Activated CD4-positive, alpha-beta memory T cell treated with anti-CD3 and anti-CD28 coated beads, Interleukin-2, amount 10 ng/mL, durations not matched to agents 7 days and 5 days (primary cell): ENCODE results near the gene CTBP1. TPM values are rescaled to one million over a fixed set of nuclear protein-coding genes. Genes with fewer than 3 reads are reported as not detected.
A peak's percentile ranks its signal among the peaks of the same experiment; 100 is the strongest.

Experiments used
- CTCF ChIA-PET: fragments of 350-600 bp; sonication (Branson Sonifier 250); formaldehyde crosslinking; loops from one replicate; lab custom pipeline; 2021; ENCODE audit warnings: antibody characterized with exemption, inconsistent platforms; lab: Charles Lee
- POLR2A ChIA-PET: fragments of 350-600 bp; sonication (Branson Sonifier 250); formaldehyde crosslinking; loops from one replicate; lab custom pipeline; 2021; ENCODE audit warnings: antibody characterized with exemption; lab: Charles Lee
- DNase-seq: peaks from one replicate; pipeline ENCODE4 v3.0.0-alpha.2; 2020
- H3K27ac Mint-ChIP-seq: one replicate; pipeline ENCODE4 v1.8.0; 2021; ENCODE audit warnings: mild to moderate bottlenecking, mixed read lengths
- H3K27me3 Mint-ChIP-seq: one replicate; pipeline ENCODE4 v1.8.0; 2021; ENCODE audit warnings: mixed read lengths
- H3K36me3 Mint-ChIP-seq: one replicate; pipeline ENCODE4 v1.8.0; 2021; ENCODE audit warnings: low read depth, mixed read lengths
- H3K4me1 Mint-ChIP-seq: one replicate; pipeline ENCODE4 v1.8.0; 2021; ENCODE audit warnings: mixed read lengths
- H3K4me3 Mint-ChIP-seq: one replicate; pipeline ENCODE4 v1.8.0; 2021; ENCODE audit warnings: mild to moderate bottlenecking, mixed read lengths
- H3K9me3 Mint-ChIP-seq: one replicate; pipeline ENCODE4 v1.8.0; 2021; ENCODE audit warnings: mixed read lengths
- total RNA-seq, 2 experiments: library from RNA; stranded (reverse); gene quantifications; one replicate each; pipeline ENCODE4 v1.2.3, GENCODE V29; 2021

Gene CTBP1
- total RNA-seq, 2 experiments from 2014 or later, result 209 to 221 TPM

- no peak overlapping the region for H3K27ac Mint-ChIP-seq
- CTCF ChIA-PET, result no interaction called here
- H3K4me1 Mint-ChIP-seq, result peaks cover 36% of the 10 kb centered on the region
- no peak overlapping the region for H3K4me3 Mint-ChIP-seq
- no peak for DNase-seq
- POLR2A ChIA-PET, result interaction anchor here (0.7 to 1.9 kb wide), 4 partner anchors 11 to 34 kb away, joined by 3 to 7 read pairs (median 3); no protein-coding TSS in a partner anchor
- H3K27me3 Mint-ChIP-seq, result no peaks in the 10 kb centered on the region
- H3K9me3 Mint-ChIP-seq, result no peaks in the 10 kb centered on the region
- H3K36me3 Mint-ChIP-seq, result peaks cover 45% of the 10 kb centered on the region
These were observed 34.5 kb downstream of the CTBP1 start for GRCh38 chr4:1214101-1215095.

GRCh38 chr4:1213336-1213995, 35.5 kb downstream of the CTBP1 start:
- H3K27ac Mint-ChIP-seq, result no peak overlapping the region
- DNase-seq, result no peak
- ChIA-PET CTCF (no interaction called here), POLR2A (interaction anchor here (1.9 kb wide), 1 partner anchor 10 kb away, joined by 7 read pairs; no protein-coding TSS in a partner anchor)
- H3K9me3 Mint-ChIP-seq, result no peaks in the 10 kb centered on the region
- no peak overlapping the region for H3K4me3 Mint-ChIP-seq
- H3K27me3 Mint-ChIP-seq, result no peaks in the 10 kb centered on the region
- peaks cover 30% of the 10 kb centered on the region for H3K4me1 Mint-ChIP-seq
- H3K36me3 Mint-ChIP-seq, result peaks cover 41% of the 10 kb centered on the region

DNA sequence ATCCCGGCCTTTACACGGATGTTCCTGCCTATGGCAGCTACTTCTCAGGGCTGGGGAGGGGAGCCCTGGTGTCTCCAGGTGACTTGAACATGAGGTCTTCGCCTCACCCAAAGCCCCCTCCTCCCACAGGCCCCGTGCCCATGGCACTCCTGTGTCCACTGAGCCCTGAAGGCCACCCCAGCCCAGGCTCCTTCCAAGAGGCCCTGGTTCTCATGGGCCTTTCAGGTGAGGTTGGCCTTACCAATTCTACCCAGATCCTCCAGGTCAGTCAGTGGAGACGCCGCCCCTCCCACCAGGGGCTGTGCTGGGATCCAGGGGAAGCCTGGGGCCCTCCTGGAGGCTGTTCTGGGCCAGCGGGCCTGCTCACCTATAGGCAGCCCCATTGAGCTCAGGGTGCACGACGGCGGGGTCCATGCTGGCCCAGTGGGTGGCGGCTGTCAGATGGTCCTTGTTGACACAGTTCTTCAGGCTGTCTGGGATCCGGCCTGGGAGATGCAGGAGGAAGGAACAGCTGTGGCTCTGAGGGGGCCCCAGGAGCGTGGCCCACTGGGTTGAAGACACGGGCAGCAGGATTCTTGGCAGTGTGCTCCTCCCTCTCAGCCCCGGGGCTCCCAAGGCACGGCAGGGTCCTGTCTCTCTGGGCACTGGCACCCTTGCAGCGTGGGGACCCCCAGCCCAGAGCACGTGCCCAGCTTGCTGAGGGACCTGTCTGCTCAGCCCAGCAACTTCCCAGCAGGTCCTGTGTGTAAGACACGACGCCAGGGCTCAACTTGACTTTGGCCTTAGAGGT, 36.2 kb downstream of the CTBP1 start:
- H3K27ac Mint-ChIP-seq, result no peak overlapping the region

DNA sequence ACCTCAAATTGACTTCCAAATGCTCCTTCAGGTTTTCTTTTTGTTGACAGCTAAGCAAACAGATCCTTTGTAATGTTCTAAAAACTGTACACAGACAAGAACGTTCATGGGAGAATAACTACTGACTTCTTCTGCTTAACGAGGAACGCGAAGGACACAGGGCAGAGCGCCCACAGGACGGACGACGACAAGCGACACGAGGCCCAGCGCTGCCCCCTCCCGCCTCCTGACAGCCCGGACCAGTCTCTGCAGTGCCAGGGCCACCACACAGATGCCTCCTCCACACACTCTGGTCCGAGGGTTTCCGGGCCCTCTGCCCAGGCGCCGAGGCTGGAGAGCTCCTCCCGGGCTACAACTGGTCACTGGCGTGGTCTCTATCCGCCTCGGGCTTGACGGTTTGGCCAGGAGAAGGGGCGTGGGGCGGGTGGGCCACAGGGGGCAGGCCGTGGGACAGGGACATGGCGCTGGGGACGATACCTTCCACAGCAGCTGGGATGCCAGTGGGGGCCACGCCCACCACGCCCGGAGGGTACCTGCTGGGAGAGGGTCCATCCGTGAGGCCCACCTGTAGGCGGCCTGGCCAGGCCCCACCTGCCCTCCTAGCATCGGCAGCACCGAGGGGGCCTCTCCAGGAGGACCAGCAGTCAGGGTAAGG, 36.9 kb downstream of the CTBP1 start:
- no peak overlapping the region for H3K27ac Mint-ChIP-seq
- POLR2A ChIA-PET, result interaction anchor here (1.2 to 1.9 kb wide), 2 partner anchors 9 to 20 kb away, joined by 3 to 7 read pairs; no protein-coding TSS in a partner anchor
- H3K4me3 Mint-ChIP-seq, result no peak overlapping the region
- CTCF ChIA-PET, result no interaction called here
- peaks cover 20% of the 10 kb centered on the region for H3K4me1 Mint-ChIP-seq
- H3K36me3 Mint-ChIP-seq, result peaks cover 28% of the 10 kb centered on the region
- no peaks in the 10 kb centered on the region for H3K9me3 Mint-ChIP-seq
- no peak for DNase-seq
- no peaks in the 10 kb centered on the region for H3K27me3 Mint-ChIP-seq

More for the DNA sequence above, 36.2 kb downstream of the CTBP1 start:
- H3K4me1 Mint-ChIP-seq, result peaks cover 27% of the 10 kb centered on the region
- H3K36me3 Mint-ChIP-seq, result peaks cover 36% of the 10 kb centered on the region
- no peak for DNase-seq
- POLR2A ChIA-PET, result interaction anchor here (1.2 to 1.9 kb wide), 2 partner anchors 10 to 21 kb away, joined by 3 to 7 read pairs; no protein-coding TSS in a partner anchor
- no peak overlapping the region for H3K4me3 Mint-ChIP-seq
- CTCF ChIA-PET, result no interaction called here
- H3K27me3 Mint-ChIP-seq, result no peaks in the 10 kb centered on the region
- no peaks in the 10 kb centered on the region for H3K9me3 Mint-ChIP-seq

DNA sequence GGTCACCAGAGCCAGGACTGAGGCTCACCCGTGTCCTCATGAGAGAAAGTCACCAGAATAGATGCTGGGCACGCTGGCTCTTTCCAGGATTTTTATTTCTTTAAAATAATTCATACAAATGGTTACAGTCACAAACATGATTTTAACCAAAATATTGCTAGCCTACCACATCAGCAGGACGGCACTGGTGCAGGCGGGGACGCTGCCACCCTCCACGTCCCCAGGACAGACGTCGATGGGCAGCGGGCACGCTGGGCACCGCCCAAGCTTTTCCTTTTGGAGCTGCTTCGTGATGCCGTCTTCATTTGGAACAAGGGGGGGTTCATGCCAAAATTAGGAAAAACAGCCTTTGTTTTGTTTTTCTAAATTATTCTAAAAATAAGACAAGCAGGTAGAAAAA, 37.6 kb downstream of the CTBP1 start:
- Mint-ChIP-seq H3K27ac (no peak overlapping the region), H3K27me3 (no peaks in the 10 kb centered on the region), H3K4me1 (peaks cover 14% of the 10 kb centered on the region), H3K4me3 (no peak overlapping the region), H3K9me3 (no peaks in the 10 kb centered on the region), H3K36me3 (peaks cover 22% of the 10 kb centered on the region)
- CTCF ChIA-PET, result no interaction called here
- POLR2A ChIA-PET, result interaction anchor here (1.2 kb wide), 1 partner anchor 20 kb away, joined by 3 read pairs; no protein-coding TSS in a partner anchor
- DNase-seq, result no peak

DNA sequence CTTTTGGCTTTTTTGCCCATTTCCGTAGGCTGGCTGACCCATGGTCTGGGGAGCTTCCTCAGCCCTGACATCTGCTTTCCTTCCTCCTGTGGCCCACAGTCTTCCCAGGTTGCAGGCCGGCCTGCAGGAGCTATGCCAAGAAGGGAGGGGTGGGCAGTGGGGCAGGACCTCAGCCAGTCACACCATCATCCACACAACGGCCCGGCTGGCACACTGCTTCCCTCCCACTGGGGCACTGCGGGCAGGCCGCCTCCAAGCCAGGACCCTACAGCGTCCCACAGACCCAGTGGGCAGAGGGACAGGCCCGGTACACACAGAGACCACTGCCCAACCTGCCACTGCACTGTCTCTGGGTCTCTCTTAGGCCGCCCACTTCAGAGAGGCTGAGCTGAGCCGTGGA, 38.0 kb downstream of the CTBP1 start:
- Mint-ChIP-seq H3K27ac (no peak overlapping the region), H3K36me3 (peaks cover 22% of the 10 kb centered on the region), H3K9me3 (no peaks in the 10 kb centered on the region), H3K4me3 (no peak overlapping the region), H3K27me3 (no peaks in the 10 kb centered on the region), H3K4me1 (peaks cover 10% of the 10 kb centered on the region)
- DNase-seq, result no peak
- ChIA-PET CTCF (no interaction called here), POLR2A (no interaction called here)

DNA sequence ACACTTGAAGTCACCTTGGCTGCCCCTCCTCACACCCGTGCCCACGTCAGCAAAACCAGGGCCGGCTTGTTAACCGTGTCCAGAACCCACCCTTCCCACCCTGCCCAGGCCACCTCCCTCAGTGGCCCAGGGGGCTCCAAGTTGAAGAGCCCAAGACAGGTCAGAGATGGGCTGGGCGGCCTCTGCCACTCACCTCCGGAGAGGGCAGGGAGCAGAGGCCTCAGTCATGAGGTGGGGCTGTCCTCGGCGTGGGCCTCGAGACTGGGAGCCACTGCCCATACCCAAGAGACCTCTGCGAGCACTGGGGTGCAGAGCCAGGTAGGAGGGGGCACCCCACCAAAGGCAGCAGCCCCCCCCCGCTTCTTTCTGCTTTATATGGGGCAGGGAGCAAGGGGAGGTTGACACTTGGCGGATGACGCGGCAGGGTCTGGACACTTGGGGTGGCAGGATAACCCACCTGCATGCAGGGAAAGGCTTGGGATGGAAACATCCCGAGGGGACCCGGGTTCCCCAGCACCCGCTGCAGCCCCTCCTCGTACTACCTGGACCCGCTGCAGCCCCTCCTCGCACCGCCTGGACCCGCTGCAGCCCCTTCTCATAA, 38.6 kb downstream of the CTBP1 start:
- Mint-ChIP-seq H3K4me1 (peaks cover 5% of the 10 kb centered on the region), H3K4me3 (no peak overlapping the region), H3K27me3 (no peaks in the 10 kb centered on the region), H3K27ac (no peak overlapping the region), H3K9me3 (no peaks in the 10 kb centered on the region), H3K36me3 (peaks cover 19% of the 10 kb centered on the region)
- ChIA-PET POLR2A (no interaction called here), CTCF (no interaction called here)
- no peak for DNase-seq

DNA sequence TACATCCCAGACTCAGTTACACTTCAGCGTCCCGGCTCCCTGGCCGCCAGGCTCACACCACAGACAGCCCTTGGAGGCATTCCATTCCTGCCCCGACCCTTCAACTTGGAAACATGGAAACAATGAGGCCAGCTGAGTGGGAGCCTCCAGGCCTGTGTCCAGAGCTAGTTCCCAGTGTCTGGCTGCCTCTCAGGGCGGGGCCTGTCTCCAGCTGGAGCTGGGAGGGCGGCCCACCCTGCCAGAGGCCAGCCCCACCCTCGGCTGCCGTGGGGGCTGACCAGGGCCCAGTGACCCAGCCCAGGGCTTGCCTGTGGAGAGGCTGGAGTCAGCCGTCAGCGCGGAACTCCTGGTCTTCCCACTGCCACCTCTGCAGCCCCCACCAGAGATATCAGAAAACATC, 39.1 kb downstream of the CTBP1 start:
- ChIA-PET CTCF (no interaction called here), POLR2A (no interaction called here)
- no peak for DNase-seq
- Mint-ChIP-seq H3K36me3 (peaks cover 14% of the 10 kb centered on the region), H3K27me3 (no peaks in the 10 kb centered on the region), H3K4me1 (peaks cover 4% of the 10 kb centered on the region), H3K9me3 (no peaks in the 10 kb centered on the region), H3K4me3 (no peak overlapping the region), H3K27ac (no peak overlapping the region)

DNA sequence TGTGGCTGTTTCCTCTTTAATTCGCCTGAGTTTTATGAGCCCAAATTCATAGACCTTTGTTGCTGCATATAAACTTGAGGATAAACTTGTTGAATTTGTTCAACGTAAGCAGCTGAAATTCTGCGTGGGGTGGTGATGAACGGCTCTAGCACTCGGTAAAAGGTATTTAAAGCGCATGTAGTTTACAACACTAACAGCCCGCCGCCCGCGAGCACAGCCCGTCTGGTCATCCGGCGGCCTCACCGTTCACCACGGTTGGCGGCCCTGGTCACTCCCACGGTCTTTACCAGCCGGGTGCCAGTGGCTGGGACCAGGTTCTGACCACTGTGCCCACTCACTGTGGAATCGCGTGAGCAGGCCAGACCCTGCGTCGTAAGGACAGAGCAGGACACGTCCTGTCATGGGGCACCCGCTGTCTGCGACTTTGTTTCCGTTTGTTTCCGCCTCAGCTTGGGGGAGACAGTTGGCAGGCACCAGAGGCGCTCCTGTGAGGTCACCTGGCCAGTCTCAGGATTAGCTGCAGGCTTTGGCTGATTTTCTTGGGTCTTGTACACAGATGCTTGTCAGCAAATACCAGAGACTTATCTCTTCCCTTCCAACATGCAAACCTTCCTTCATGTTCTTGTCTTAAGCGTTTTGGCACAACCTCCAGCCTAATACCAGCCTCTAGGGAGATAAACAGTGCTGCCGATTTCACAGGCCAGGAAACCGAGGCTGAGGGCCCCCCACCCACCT, 39.8 kb downstream of the CTBP1 start:
- Mint-ChIP-seq H3K9me3 (no peaks in the 10 kb centered on the region), H3K4me3 (no peak overlapping the region), H3K36me3 (peaks cover 14% of the 10 kb centered on the region), H3K27me3 (no peaks in the 10 kb centered on the region), H3K27ac (no peak overlapping the region), H3K4me1 (peaks cover 11% of the 10 kb centered on the region)
- ChIA-PET CTCF (no interaction called here), POLR2A (no interaction called here)
- no peak for DNase-seq

- Mint-ChIP-seq H3K27me3 (no peaks in the 10 kb centered on the region), H3K27ac (peak overlapping the region; percentile 34), H3K4me3 (no peak overlapping the region), H3K9me3 (no peaks in the 10 kb centered on the region), H3K4me1 (peaks cover 18% of the 10 kb centered on the region), H3K36me3 (peaks cover 14% of the 10 kb centered on the region)
- DNase-seq, result no peak
- ChIA-PET CTCF (interaction anchor here (1.0 kb wide), 1 partner anchor 41 kb away, joined by 4 read pairs; no protein-coding TSS in a partner anchor), POLR2A (interaction anchor here (0.8 kb wide), 1 partner anchor 8 kb away, joined by 3 read pairs; no protein-coding TSS in a partner anchor)
These were observed 40.5 kb downstream of the CTBP1 start for GRCh38 chr4:1208266-1208961.
